Measurements from ENCODE around the gene EPX. TPM values are rescaled to one million over a fixed set of nuclear protein-coding genes. Genes with fewer than 3 reads are reported as not detected.
A peak's percentile ranks its signal among the peaks of the same experiment; 100 is the strongest.

EPX gene
- total RNA-seq, 1 experiment from 2014 or later = not detected

- no peak for DNase-seq
- Histone ChIP-seq H3K9ac (ENCODE audit: low read length) (no peak overlapping the region), H3K4me1 (ENCODE audit: low read length) (peaks cover 4% of the 10 kb centered on the region), H3K9me3 (ENCODE audit: low read length) (no peaks in the 10 kb centered on the region), H4K20me1 (ENCODE audit: insufficient read depth, low read depth, low read length) (no peaks in the 10 kb centered on the region), H3K79me2 (ENCODE audit: low read length) (no peaks in the 10 kb centered on the region), H3K4me3 (ENCODE audit: low read length) (no peak overlapping the region), H2AFZ (ENCODE audit: low read length) (no peak overlapping the region), H3K27me3 (ENCODE audit: low read length) (no peaks in the 10 kb centered on the region), H3K4me2 (ENCODE audit: low read depth, low read length, poor library complexity, severe bottlenecking) (no peak overlapping the region), H3K9me2 (replicated peaks; ENCODE audit: insufficient read depth, low read length) (no peaks in the 10 kb centered on the region), H3K36me3 (ENCODE audit: insufficient read depth, low read length) (no peaks in the 10 kb centered on the region), H3K27ac (ENCODE audit: low read length) (no peak overlapping the region)
Measured at GRCh38 chr17:58246781-58247180, 54.3 kb downstream of the EPX start.

GRCh38 chr17:58247511-58248363 is 55.2 kb downstream of the EPX start:
- Histone ChIP-seq H2AFZ (ENCODE audit: low read length) (peak overlapping the region; percentile 60; the same call in 1 of the 2 replicates), H3K4me2 (ENCODE audit: low read depth, low read length, poor library complexity, severe bottlenecking) (no peak overlapping the region)
- DNase-seq = peak; percentile 44

GRCh38 chr17:58248955-58249269 is 56.4 kb downstream of the EPX start:
- no peak overlapping the region for H3K4me3 ChIP-seq (ENCODE audit: low read length)
- H3K27ac ChIP-seq (ENCODE audit: low read length) = no peak overlapping the region
- no peaks in the 10 kb centered on the region for H3K79me2 ChIP-seq (ENCODE audit: low read length)
- H2AFZ ChIP-seq (ENCODE audit: low read length) = no peak overlapping the region
- H3K4me2 ChIP-seq (ENCODE audit: low read depth, low read length, poor library complexity, severe bottlenecking) = no peak overlapping the region
- DNase-seq = no peak
- peaks cover 4% of the 10 kb centered on the region for H3K4me1 ChIP-seq (ENCODE audit: low read length)
- no peak overlapping the region for H3K9ac ChIP-seq (ENCODE audit: low read length)
- no peaks in the 10 kb centered on the region for H4K20me1 ChIP-seq (ENCODE audit: insufficient read depth, low read depth, low read length)
- H3K27me3 ChIP-seq (ENCODE audit: low read length) = no peaks in the 10 kb centered on the region
- no peaks in the 10 kb centered on the region for H3K36me3 ChIP-seq (ENCODE audit: insufficient read depth, low read length)
- no peaks in the 10 kb centered on the region for H3K9me2 ChIP-seq (replicated peaks; ENCODE audit: insufficient read depth, low read length)
- no peaks in the 10 kb centered on the region for H3K9me3 ChIP-seq (ENCODE audit: low read length)

More at GRCh38 chr17:58247511-58248363, 55.2 kb downstream of the EPX start:
- H4K20me1 ChIP-seq (ENCODE audit: insufficient read depth, low read depth, low read length) = no peaks in the 10 kb centered on the region
- no peaks in the 10 kb centered on the region for H3K79me2 ChIP-seq (ENCODE audit: low read length)
- H3K9ac ChIP-seq (ENCODE audit: low read length) = no peak overlapping the region
- peaks cover 4% of the 10 kb centered on the region for H3K4me1 ChIP-seq (ENCODE audit: low read length)
- no peaks in the 10 kb centered on the region for H3K9me3 ChIP-seq (ENCODE audit: low read length)
- H3K9me2 ChIP-seq (replicated peaks; ENCODE audit: insufficient read depth, low read length) = no peaks in the 10 kb centered on the region
- H3K27ac ChIP-seq (ENCODE audit: low read length) = no peak overlapping the region
- H3K36me3 ChIP-seq (ENCODE audit: insufficient read depth, low read length) = no peaks in the 10 kb centered on the region
- H3K27me3 ChIP-seq (ENCODE audit: low read length) = no peaks in the 10 kb centered on the region
- no peak overlapping the region for H3K4me3 ChIP-seq (ENCODE audit: low read length)

GRCh38 chr17:58249270-58250133 is 57.0 kb downstream of the EPX start:
- Histone ChIP-seq H3K9me2 (replicated peaks; ENCODE audit: insufficient read depth, low read length) (no peaks in the 10 kb centered on the region), H3K36me3 (ENCODE audit: insufficient read depth, low read length) (no peaks in the 10 kb centered on the region), H2AFZ (ENCODE audit: low read length) (peak overlapping the region; percentile 66), H3K9ac (ENCODE audit: low read length) (peak overlapping the region; percentile 41), H4K20me1 (ENCODE audit: insufficient read depth, low read depth, low read length) (no peaks in the 10 kb centered on the region), H3K27me3 (ENCODE audit: low read length) (no peaks in the 10 kb centered on the region), H3K4me1 (ENCODE audit: low read length) (peaks cover 4% of the 10 kb centered on the region), H3K9me3 (ENCODE audit: low read length) (no peaks in the 10 kb centered on the region), H3K79me2 (ENCODE audit: low read length) (no peaks in the 10 kb centered on the region), H3K27ac (ENCODE audit: low read length) (no peak overlapping the region), H3K4me2 (ENCODE audit: low read depth, low read length, poor library complexity, severe bottlenecking) (no peak overlapping the region), H3K4me3 (ENCODE audit: low read length) (no peak overlapping the region)
- DNase-seq = peak; percentile 88

- no peak overlapping the region for H3K4me2 ChIP-seq (ENCODE audit: low read depth, low read length, poor library complexity, severe bottlenecking)
- peak overlapping the region; percentile 66 for H2AFZ ChIP-seq (ENCODE audit: low read length)
- H3K36me3 ChIP-seq (ENCODE audit: insufficient read depth, low read length) = no peaks in the 10 kb centered on the region
Measured at GRCh38 chr17:58250344-58251011, 58.0 kb downstream of the EPX start.

GRCh38 chr17:58252141-58252540 is 59.6 kb downstream of the EPX start:
- H3K4me3 ChIP-seq (ENCODE audit: low read length) = no peak overlapping the region

More at GRCh38 chr17:58250344-58251011, 58.0 kb downstream of the EPX start:
- Histone ChIP-seq H3K79me2 (ENCODE audit: low read length) (no peaks in the 10 kb centered on the region), H3K4me1 (ENCODE audit: low read length) (peaks cover 4% of the 10 kb centered on the region), H3K4me3 (ENCODE audit: low read length) (no peak overlapping the region), H3K27me3 (ENCODE audit: low read length) (no peaks in the 10 kb centered on the region), H3K9ac (ENCODE audit: low read length) (no peak overlapping the region), H4K20me1 (ENCODE audit: insufficient read depth, low read depth, low read length) (no peaks in the 10 kb centered on the region), H3K27ac (ENCODE audit: low read length) (no peak overlapping the region), H3K9me3 (ENCODE audit: low read length) (no peaks in the 10 kb centered on the region), H3K9me2 (replicated peaks; ENCODE audit: insufficient read depth, low read length) (no peaks in the 10 kb centered on the region)
- DNase-seq = no peak

GRCh38 chr17:58253082-58253481 is 60.6 kb downstream of the EPX start:
- no peak for DNase-seq

More at GRCh38 chr17:58252141-58252540, 59.6 kb downstream of the EPX start:
- H3K9me3 ChIP-seq (ENCODE audit: low read length) = no peaks in the 10 kb centered on the region
- H3K9ac ChIP-seq (ENCODE audit: low read length) = no peak overlapping the region
- no peaks in the 10 kb centered on the region for H3K9me2 ChIP-seq (replicated peaks; ENCODE audit: insufficient read depth, low read length)
- no peak overlapping the region for H2AFZ ChIP-seq (ENCODE audit: low read length)
- no peaks in the 10 kb centered on the region for H3K36me3 ChIP-seq (ENCODE audit: insufficient read depth, low read length)
- H3K27me3 ChIP-seq (ENCODE audit: low read length) = no peaks in the 10 kb centered on the region
- no peaks in the 10 kb centered on the region for H4K20me1 ChIP-seq (ENCODE audit: insufficient read depth, low read depth, low read length)
- no peak for DNase-seq
- no peaks in the 10 kb centered on the region for H3K79me2 ChIP-seq (ENCODE audit: low read length)
- peaks cover 4% of the 10 kb centered on the region for H3K4me1 ChIP-seq (ENCODE audit: low read length)
- no peak overlapping the region for H3K27ac ChIP-seq (ENCODE audit: low read length)
- H3K4me2 ChIP-seq (ENCODE audit: low read depth, low read length, poor library complexity, severe bottlenecking) = no peak overlapping the region

More at GRCh38 chr17:58253082-58253481, 60.6 kb downstream of the EPX start:
- Histone ChIP-seq H3K27me3 (ENCODE audit: low read length) (no peaks in the 10 kb centered on the region), H3K27ac (ENCODE audit: low read length) (no peak overlapping the region), H4K20me1 (ENCODE audit: insufficient read depth, low read depth, low read length) (no peaks in the 10 kb centered on the region), H3K9ac (ENCODE audit: low read length) (no peak overlapping the region), H3K4me3 (ENCODE audit: low read length) (no peak overlapping the region), H3K9me2 (replicated peaks; ENCODE audit: insufficient read depth, low read length) (no peaks in the 10 kb centered on the region), H3K36me3 (ENCODE audit: insufficient read depth, low read length) (no peaks in the 10 kb centered on the region), H3K9me3 (ENCODE audit: low read length) (no peaks in the 10 kb centered on the region), H3K4me1 (ENCODE audit: low read length) (peaks cover 4% of the 10 kb centered on the region), H3K4me2 (ENCODE audit: low read depth, low read length, poor library complexity, severe bottlenecking) (no peak overlapping the region), H2AFZ (ENCODE audit: low read length) (no peak overlapping the region), H3K79me2 (ENCODE audit: low read length) (no peaks in the 10 kb centered on the region)

Measured in Karpas-422 (cell line).